ENCODE results near the gene OTOP2. TPM values are rescaled to one million over a fixed set of nuclear protein-coding genes. Genes with fewer than 3 reads are reported as not detected.

Gene OTOP2
- total and polyA plus RNA-seq, 9 donors, result not detected

GRCh38 chr17:74918906-74919305 lies 5.2 kb upstream of the OTOP2 start:
- no CpG with 5 or more reads among the region's 5 CpGs for WGBS (ENCODE audit: insufficient coverage)
- no peak for DNase-seq
- H3K9me3 ChIP-seq (replicated peaks; ENCODE audit: control insufficient read depth, low read depth, low read length), result no peaks in the 10 kb centered on the region
- no peaks in the 10 kb centered on the region for H3K36me3 ChIP-seq (ENCODE audit: control insufficient read depth, insufficient read depth, low read length)
- H3K4me1 ChIP-seq (ENCODE audit: control insufficient read depth, insufficient read depth, low read length), result peaks cover 19% of the 10 kb centered on the region
- peaks cover 57% of the 10 kb centered on the region for H3K27me3 ChIP-seq (ENCODE audit: control insufficient read depth, insufficient read depth, low read length)
- no peak overlapping the region for H3K4me3 ChIP-seq (ENCODE audit: low read length)
- no peak overlapping the region for H3K27ac ChIP-seq (ENCODE audit: low read length)

GRCh38 chr17:74919440-74920305 lies 4.4 kb upstream of the OTOP2 start:
- no peak overlapping the region for H3K27ac ChIP-seq (ENCODE audit: low read length)
- H3K4me3 ChIP-seq (ENCODE audit: low read length), result no peak overlapping the region
- H3K36me3 ChIP-seq (ENCODE audit: control insufficient read depth, insufficient read depth, low read length), result no peaks in the 10 kb centered on the region
- no peak for DNase-seq
- 56% methylated on average over 65 of the region's 67 CpGs for WGBS (ENCODE audit: insufficient coverage)
- no peaks in the 10 kb centered on the region for H3K9me3 ChIP-seq (replicated peaks; ENCODE audit: control insufficient read depth, low read depth, low read length)
- peaks cover 65% of the 10 kb centered on the region for H3K27me3 ChIP-seq (ENCODE audit: control insufficient read depth, insufficient read depth, low read length)
- H3K4me1 ChIP-seq (ENCODE audit: control insufficient read depth, insufficient read depth, low read length), result peaks cover 22% of the 10 kb centered on the region

- no peak overlapping the region for H3K27ac ChIP-seq (ENCODE audit: low read length)
- DNase-seq, result no peak
- 80% methylated on average over 26 of the region's 27 CpGs for WGBS (ENCODE audit: insufficient coverage)
- H3K27me3 ChIP-seq (ENCODE audit: control insufficient read depth, insufficient read depth, low read length), result peaks cover 67% of the 10 kb centered on the region
- H3K36me3 ChIP-seq (ENCODE audit: control insufficient read depth, insufficient read depth, low read length), result no peaks in the 10 kb centered on the region
- H3K4me1 ChIP-seq (ENCODE audit: control insufficient read depth, insufficient read depth, low read length), result peaks cover 22% of the 10 kb centered on the region
- no peak overlapping the region for H3K4me3 ChIP-seq (ENCODE audit: low read length)
- H3K9me3 ChIP-seq (replicated peaks; ENCODE audit: control insufficient read depth, low read depth, low read length), result no peaks in the 10 kb centered on the region
These were observed 3.8 kb upstream of the OTOP2 start for GRCh38 chr17:74920306-74920620.

GRCh38 chr17:74920642-74921025 lies 3.4 kb upstream of the OTOP2 start:
- peaks cover 22% of the 10 kb centered on the region for H3K4me1 ChIP-seq (ENCODE audit: control insufficient read depth, insufficient read depth, low read length)
- WGBS (ENCODE audit: insufficient coverage), result 34% methylated on average over 2 of the region's 6 CpGs

GRCh38 chr17:74921026-74921681 lies 2.9 kb upstream of the OTOP2 start:
- H3K27me3 ChIP-seq (ENCODE audit: control insufficient read depth, insufficient read depth, low read length), result peaks cover 76% of the 10 kb centered on the region
- H3K4me1 ChIP-seq (ENCODE audit: control insufficient read depth, insufficient read depth, low read length), result peaks cover 22% of the 10 kb centered on the region
- H3K9me3 ChIP-seq (replicated peaks; ENCODE audit: control insufficient read depth, low read depth, low read length), result no peaks in the 10 kb centered on the region
- no peaks in the 10 kb centered on the region for H3K36me3 ChIP-seq (ENCODE audit: control insufficient read depth, insufficient read depth, low read length)
- 22% methylated on average over 13 of the region's 19 CpGs for WGBS (ENCODE audit: insufficient coverage)
- no peak overlapping the region for H3K4me3 ChIP-seq (ENCODE audit: low read length)
- no peak overlapping the region for H3K27ac ChIP-seq (ENCODE audit: low read length)
- DNase-seq, result no peak

More at GRCh38 chr17:74920642-74921025, 3.4 kb upstream of the OTOP2 start:
- Histone ChIP-seq H3K9me3 (replicated peaks; ENCODE audit: control insufficient read depth, low read depth, low read length) (no peaks in the 10 kb centered on the region), H3K27ac (ENCODE audit: low read length) (no peak overlapping the region), H3K4me3 (ENCODE audit: low read length) (no peak overlapping the region), H3K36me3 (ENCODE audit: control insufficient read depth, insufficient read depth, low read length) (no peaks in the 10 kb centered on the region), H3K27me3 (ENCODE audit: control insufficient read depth, insufficient read depth, low read length) (peaks cover 71% of the 10 kb centered on the region)
- no peak for DNase-seq

GRCh38 chr17:74921769-74922168 lies 2.3 kb upstream of the OTOP2 start:
- Histone ChIP-seq H3K9me3 (replicated peaks; ENCODE audit: control insufficient read depth, low read depth, low read length) (no peaks in the 10 kb centered on the region), H3K27me3 (ENCODE audit: control insufficient read depth, insufficient read depth, low read length) (peaks cover 80% of the 10 kb centered on the region), H3K27ac (ENCODE audit: low read length) (no peak overlapping the region), H3K36me3 (ENCODE audit: control insufficient read depth, insufficient read depth, low read length) (no peaks in the 10 kb centered on the region), H3K4me1 (ENCODE audit: control insufficient read depth, insufficient read depth, low read length) (peaks cover 22% of the 10 kb centered on the region), H3K4me3 (ENCODE audit: low read length) (no peak overlapping the region)
- no peak for DNase-seq
- 83% methylated on average over 1 of the region's 2 CpGs for WGBS (ENCODE audit: insufficient coverage)

GRCh38 chr17:74922172-74922571 lies 1.9 kb upstream of the OTOP2 start:
- no peak overlapping the region for H3K4me3 ChIP-seq (ENCODE audit: low read length)
- peaks cover 81% of the 10 kb centered on the region for H3K27me3 ChIP-seq (ENCODE audit: control insufficient read depth, insufficient read depth, low read length)
- H3K36me3 ChIP-seq (ENCODE audit: control insufficient read depth, insufficient read depth, low read length), result no peaks in the 10 kb centered on the region
- H3K9me3 ChIP-seq (replicated peaks; ENCODE audit: control insufficient read depth, low read depth, low read length), result no peaks in the 10 kb centered on the region
- no peak for DNase-seq
- no peak overlapping the region for H3K27ac ChIP-seq (ENCODE audit: low read length)
- WGBS (ENCODE audit: insufficient coverage), result 45% methylated on average over 5 of the region's 6 CpGs
- H3K4me1 ChIP-seq (ENCODE audit: control insufficient read depth, insufficient read depth, low read length), result peaks cover 22% of the 10 kb centered on the region

GRCh38 chr17:74922694-74923537 lies 1.2 kb upstream of the OTOP2 start, which contains the start of gene USH1G:
Gene USH1G, minus strand, starts transcription at chr17:74923255. Its CDS starts 182 bp downstream, at chr17:74923073.
- 1% methylated on average over 46 of the region's 57 CpGs for WGBS (ENCODE audit: insufficient coverage)
- no peaks in the 10 kb centered on the region for H3K9me3 ChIP-seq (replicated peaks; ENCODE audit: control insufficient read depth, low read depth, low read length)
- no peak within 1 kb of the TSS for H3K27ac ChIP-seq (ENCODE audit: low read length)
- H3K27me3 ChIP-seq (ENCODE audit: control insufficient read depth, insufficient read depth, low read length), result peaks cover 85% of the 10 kb centered on the region
- H3K4me3 ChIP-seq (ENCODE audit: low read length), result peak within 1 kb of the TSS; percentile 22
- DNase-seq, result peak; percentile 33
- peaks cover 22% of the 10 kb centered on the region for H3K4me1 ChIP-seq (ENCODE audit: control insufficient read depth, insufficient read depth, low read length)
- H3K36me3 ChIP-seq (ENCODE audit: control insufficient read depth, insufficient read depth, low read length), result no peaks in the 10 kb centered on the region

- peaks cover 91% of the 10 kb centered on the region for H3K27me3 ChIP-seq (ENCODE audit: control insufficient read depth, insufficient read depth, low read length)
- peak; percentile 46 for DNase-seq
- 3% methylated on average over 50 of the region's 59 CpGs for WGBS (ENCODE audit: insufficient coverage)
- peaks cover 22% of the 10 kb centered on the region for H3K4me1 ChIP-seq (ENCODE audit: control insufficient read depth, insufficient read depth, low read length)
- H3K36me3 ChIP-seq (ENCODE audit: control insufficient read depth, insufficient read depth, low read length), result no peaks in the 10 kb centered on the region
- no peak overlapping the region for H3K27ac ChIP-seq (ENCODE audit: low read length)
- H3K9me3 ChIP-seq (replicated peaks; ENCODE audit: control insufficient read depth, low read depth, low read length), result no peaks in the 10 kb centered on the region
- peak overlapping the region; percentile 22 for H3K4me3 ChIP-seq (ENCODE audit: low read length)
These were observed 379 bp upstream of the OTOP2 start for GRCh38 chr17:74923538-74924249.
